Mesenchymal stem cell (in vitro differentiated cells and primary cell): Measurements from ENCODE around the gene RCL1.
"Not testable (repeated sequence)": the region's sequence is repeated elsewhere in the genome, so short reads cannot be mapped to it uniquely, and the experiment has no call there.

Experiments
- DNase-seq: peaks from one replicate; pipeline ENCODE4 v3.0.0-alpha.2; 2013
- H2AFZ ChIP-seq: one replicate; pipeline ENCODE4 v1.6.1; 2013; ENCODE audit warnings: low read depth, mild to moderate bottlenecking, control low read depth, inconsistent platforms, low read length, moderate library complexity
- H2AK5ac ChIP-seq: 2 replicates; pipeline ENCODE4 v1.6.1; 2013; ENCODE audit warnings: low read length, moderate library complexity, mild to moderate bottlenecking, inconsistent platforms; ENCODE audit not compliant: severe bottlenecking
- H2BK120ac ChIP-seq: one replicate; pipeline ENCODE4 v1.6.1; 2013; ENCODE audit warnings: low read depth, mild to moderate bottlenecking, inconsistent platforms, low read length, moderate library complexity
- H2BK12ac ChIP-seq, 2 experiments: one replicate each; pipeline ENCODE4 v1.6.1; 2013; ENCODE audit warnings: inconsistent platforms in 2 of 2, low read length in 2 of 2, mild to moderate bottlenecking in 2 of 2, moderate library complexity in 2 of 2, control low read depth in 1 of 2
- H2BK15ac ChIP-seq: one replicate; pipeline ENCODE4 v1.6.1; 2013; ENCODE audit warnings: mild to moderate bottlenecking, low read depth, inconsistent platforms; ENCODE audit not compliant: poor library complexity, severe bottlenecking
- H2BK5ac ChIP-seq: 2 replicates; pipeline ENCODE4 v1.6.1; 2013; ENCODE audit warnings: low read depth, mild to moderate bottlenecking, low read length, control low read depth, inconsistent platforms; ENCODE audit not compliant: poor library complexity, severe bottlenecking
- H3K14ac ChIP-seq, 2 experiments: one replicate each; pipeline ENCODE4 v1.6.1; 2013; ENCODE audit warnings: inconsistent platforms in 2 of 2, low read length in 2 of 2, control low read depth in 1 of 2, mild to moderate bottlenecking in 1 of 2, moderate library complexity in 1 of 2
- H3K18ac ChIP-seq, 2 experiments: one replicate each; pipeline ENCODE4 v1.6.1; 2013; ENCODE audit warnings: inconsistent platforms in 2 of 2, low read length in 2 of 2, control low read depth in 1 of 2, low read depth in 1 of 2, mild to moderate bottlenecking in 1 of 2
- H3K23ac ChIP-seq, 2 experiments: one replicate each; pipeline ENCODE4 v1.6.1; 2013; ENCODE audit warnings: inconsistent platforms in 2 of 2, low read length in 2 of 2, mild to moderate bottlenecking in 2 of 2, moderate library complexity in 2 of 2, control low read depth in 1 of 2
- H3K27ac ChIP-seq: 2 replicates; pipeline ENCODE4 v1.5.1; 2013; ENCODE audit warnings: mild to moderate bottlenecking, moderate library complexity, low read length, control low read depth, inconsistent platforms; ENCODE audit not compliant: poor library complexity, severe bottlenecking
- H3K27me3 ChIP-seq, 2 experiments: 2 replicates each; pipeline versions ENCODE4 v1.6.1 to v1.7.0; 2013; ENCODE audit warnings: low read length in 2 of 2, mild to moderate bottlenecking in 2 of 2, moderate library complexity in 2 of 2, control low read depth in 1 of 2, inconsistent platforms in 1 of 2; ENCODE audit not compliant: control insufficient read depth in 1 of 2, insufficient read depth in 1 of 2
- H3K36me3 ChIP-seq, 2 experiments: 2 replicates each; pipeline versions ENCODE4 v1.6.1 to v1.7.0; 2013; ENCODE audit warnings: low read length in 2 of 2, control low read depth in 1 of 2, inconsistent platforms in 1 of 2, low read depth in 1 of 2, mild to moderate bottlenecking in 1 of 2; ENCODE audit not compliant: insufficient read depth in 2 of 2, control insufficient read depth in 1 of 2
- H3K4ac ChIP-seq, 2 experiments: one replicate each; pipeline ENCODE4 v1.6.1; 2013; ENCODE audit warnings: inconsistent platforms in 2 of 2, low read length in 2 of 2, mild to moderate bottlenecking in 2 of 2, moderate library complexity in 2 of 2, control low read depth in 1 of 2, low read depth in 1 of 2
- H3K4me1 ChIP-seq: 2 replicates; pipeline ENCODE4 v1.6.1; 2013; ENCODE audit warnings: low read depth, low read length, control low read depth; ENCODE audit not compliant: control insufficient read depth, insufficient read depth
- H3K4me2 ChIP-seq: 2 replicates; pipeline ENCODE4 v1.6.1; 2013; ENCODE audit warnings: low read length, mild to moderate bottlenecking, inconsistent platforms; ENCODE audit not compliant: poor library complexity, severe bottlenecking
- H3K4me3 ChIP-seq, 2 experiments: 2 replicates each; pipeline versions ENCODE4 v1.5.1 to v1.7.0; 2013; ENCODE audit warnings: low read length in 2 of 2, mild to moderate bottlenecking in 2 of 2, control low read depth in 1 of 2, low read depth in 1 of 2; ENCODE audit not compliant: insufficient read depth in 1 of 2
- H3K79me1 ChIP-seq: replicated peaks from 2 replicates; pipeline ENCODE4 v1.6.1; 2013; ENCODE audit warnings: mild to moderate bottlenecking, control low read depth, low read length, inconsistent platforms; ENCODE audit not compliant: poor library complexity, severe bottlenecking
- H3K9ac ChIP-seq: 2 replicates; pipeline ENCODE4 v1.7.0; 2013; ENCODE audit warnings: mild to moderate bottlenecking, low read length, moderate library complexity
- H3K9me3 ChIP-seq: 2 replicates; pipeline ENCODE4 v1.7.0; 2013; ENCODE audit warnings: mild to moderate bottlenecking, low read length; ENCODE audit not compliant: control insufficient read depth
- H4K8ac ChIP-seq: one replicate; pipeline ENCODE4 v1.6.1; 2013; ENCODE audit warnings: inconsistent platforms, mild to moderate bottlenecking, low read length, moderate library complexity
- H4K91ac ChIP-seq: one replicate; pipeline ENCODE4 v1.6.1; 2013; ENCODE audit warnings: mild to moderate bottlenecking, low read length, inconsistent platforms
- WGBS: methylation state at CpG from one replicate; pipeline ENCODE4 v1.1.7; 2013; ENCODE audit warnings: mixed read lengths; 5-methylcytosine and 5-hydroxymethylcytosine counted together

The RCL1 gene

GRCh38 chr9:4783191-4783590, 9.6 kb upstream of the RCL1 start:
- not testable (repeated sequence) for H3K27me3 ChIP-seq, H2BK12ac ChIP-seq, H4K91ac ChIP-seq, H3K4me1 ChIP-seq, H3K9ac ChIP-seq, H2BK120ac ChIP-seq, H2AK5ac ChIP-seq, H3K18ac ChIP-seq, H3K14ac ChIP-seq, H3K36me3 ChIP-seq, H3K79me1 ChIP-seq, H2BK15ac ChIP-seq, H3K23ac ChIP-seq, H3K27ac ChIP-seq, H3K9me3 ChIP-seq, H3K4ac ChIP-seq, DNase-seq, H2AFZ ChIP-seq, H3K4me3 ChIP-seq, H4K8ac ChIP-seq, H2BK5ac ChIP-seq, H3K4me2 ChIP-seq
- WGBS: 95% methylated on average over 4 of the region's 4 CpGs

GRCh38 chr9:4784403-4784802, 8.3 kb upstream of the RCL1 start:
- no peak overlapping the region for H2BK15ac ChIP-seq
- H3K36me3 ChIP-seq: no peaks in the 10 kb centered on the region
- no peak overlapping the region for H3K4me2 ChIP-seq
- H3K4me1 ChIP-seq: peaks cover 4% of the 10 kb centered on the region
- H3K27me3 ChIP-seq: peaks cover 0 to 4% of the 10 kb centered on the region in 2 experiments
- H3K4me3 ChIP-seq: no peak overlapping the region
- H3K79me1 ChIP-seq: no peaks in the 10 kb centered on the region
- H3K27ac ChIP-seq: no peak overlapping the region
- H3K23ac ChIP-seq: no peak overlapping the region
- no peak overlapping the region for H2AFZ ChIP-seq
- no peak overlapping the region for H3K9ac ChIP-seq
- WGBS: no CpG with 5 or more reads among the region's 2 CpGs
- H3K14ac ChIP-seq: no peak overlapping the region
- DNase-seq: no peak
- no peak overlapping the region for H2AK5ac ChIP-seq
- H4K91ac ChIP-seq: no peak overlapping the region
- H3K9me3 ChIP-seq: no peaks in the 10 kb centered on the region
- no peak overlapping the region for H3K18ac ChIP-seq
- H3K4ac ChIP-seq: no peak overlapping the region
- no peak overlapping the region for H4K8ac ChIP-seq
- no peak overlapping the region for H2BK120ac ChIP-seq
- H2BK5ac ChIP-seq: no peak overlapping the region
- no peak overlapping the region for H2BK12ac ChIP-seq

- no peaks in the 10 kb centered on the region for H3K79me1 ChIP-seq
- 97% methylated on average over 1 of the region's 4 CpGs for WGBS
- no peak overlapping the region for H3K18ac ChIP-seq
- H3K4me1 ChIP-seq: peaks cover under 1% of the 10 kb centered on the region
- no peak overlapping the region for H2AK5ac ChIP-seq
- H2AFZ ChIP-seq: no peak overlapping the region
- no peak overlapping the region for H2BK5ac ChIP-seq
- H3K9me3 ChIP-seq: no peaks in the 10 kb centered on the region
- no peak overlapping the region for H2BK120ac ChIP-seq
- H3K4me2 ChIP-seq: no peak overlapping the region
- H3K9ac ChIP-seq: no peak overlapping the region
- no peak overlapping the region for H3K4ac ChIP-seq
- H3K23ac ChIP-seq: no peak overlapping the region
- H3K14ac ChIP-seq: no peak overlapping the region
- H2BK15ac ChIP-seq: no peak overlapping the region
- no peaks in the 10 kb centered on the region for H3K27me3 ChIP-seq
- no peak overlapping the region for H2BK12ac ChIP-seq
- H3K4me3 ChIP-seq: no peak overlapping the region
- DNase-seq: no peak
- no peak overlapping the region for H4K91ac ChIP-seq
- no peaks in the 10 kb centered on the region for H3K36me3 ChIP-seq
- H3K27ac ChIP-seq: no peak overlapping the region
- no peak overlapping the region for H4K8ac ChIP-seq
Measured at GRCh38 chr9:4786599-4786998, 6.1 kb upstream of the RCL1 start.

- Histone ChIP-seq H3K14ac (no peak overlapping the region), H3K27me3 (no peaks in the 10 kb centered on the region), H3K79me1 (no peaks in the 10 kb centered on the region), H2AFZ (no peak overlapping the region), H3K4me1 (peaks cover 5% of the 10 kb centered on the region), H3K27ac (no peak overlapping the region), H3K4ac (no peak overlapping the region), H2BK15ac (no peak overlapping the region), H2BK120ac (no peak overlapping the region), H4K8ac (no peak overlapping the region), H3K18ac (no peak overlapping the region), H3K4me2 (no peak overlapping the region), H3K9ac (no peak overlapping the region), H3K4me3 (no peak overlapping the region), H3K23ac (no peak overlapping the region), H3K36me3 (no peaks in the 10 kb centered on the region), H2BK5ac (no peak overlapping the region), H2BK12ac (no peak overlapping the region), H2AK5ac (no peak overlapping the region), H3K9me3 (no peaks in the 10 kb centered on the region), H4K91ac (no peak overlapping the region)
- 89% methylated on average over 1 of the region's 1 CpG for WGBS
- DNase-seq: no peak
Measured at GRCh38 chr9:4787876-4788275, 4.9 kb upstream of the RCL1 start.
